Stimulated activated CD4-positive, alpha-beta T cell treated with anti-CD3 and anti-CD28 coated beads, Interleukin-1b, Interleukin-23, amount 100 ng/mL, for 48 hours (primary cell): Measurements from ENCODE around the gene ZBTB4.
A peak's percentile ranks its signal among the peaks of the same experiment; 100 is the strongest.

Experiments
- DNase-seq: peaks from one replicate; pipeline ENCODE4 v3.0.0-alpha.2; 2020

ZBTB4 gene, protein sequence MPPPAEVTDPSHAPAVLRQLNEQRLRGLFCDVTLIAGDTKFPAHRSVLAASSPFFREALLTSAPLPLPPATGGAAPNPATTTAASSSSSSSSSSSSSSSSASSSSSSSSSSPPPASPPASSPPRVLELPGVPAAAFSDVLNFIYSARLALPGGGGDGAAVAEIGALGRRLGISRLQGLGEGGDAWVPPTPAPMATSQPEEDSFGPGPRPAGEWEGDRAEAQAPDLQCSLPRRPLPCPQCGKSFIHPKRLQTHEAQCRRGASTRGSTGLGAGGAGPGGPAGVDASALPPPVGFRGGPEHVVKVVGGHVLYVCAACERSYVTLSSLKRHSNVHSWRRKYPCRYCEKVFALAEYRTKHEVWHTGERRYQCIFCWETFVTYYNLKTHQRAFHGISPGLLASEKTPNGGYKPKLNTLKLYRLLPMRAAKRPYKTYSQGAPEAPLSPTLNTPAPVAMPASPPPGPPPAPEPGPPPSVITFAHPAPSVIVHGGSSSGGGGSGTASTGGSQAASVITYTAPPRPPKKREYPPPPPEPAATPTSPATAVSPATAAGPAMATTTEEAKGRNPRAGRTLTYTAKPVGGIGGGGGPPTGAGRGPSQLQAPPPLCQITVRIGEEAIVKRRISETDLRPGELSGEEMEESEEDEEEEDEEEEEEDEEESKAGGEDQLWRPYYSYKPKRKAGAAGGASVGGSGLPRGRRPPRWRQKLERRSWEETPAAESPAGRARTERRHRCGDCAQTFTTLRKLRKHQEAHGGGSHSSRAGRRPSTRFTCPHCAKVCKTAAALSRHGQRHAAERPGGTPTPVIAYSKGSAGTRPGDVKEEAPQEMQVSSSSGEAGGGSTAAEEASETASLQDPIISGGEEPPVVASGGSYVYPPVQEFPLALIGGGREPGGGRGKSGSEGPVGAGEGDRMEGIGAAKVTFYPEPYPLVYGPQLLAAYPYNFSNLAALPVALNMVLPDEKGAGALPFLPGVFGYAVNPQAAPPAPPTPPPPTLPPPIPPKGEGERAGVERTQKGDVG

DNA sequence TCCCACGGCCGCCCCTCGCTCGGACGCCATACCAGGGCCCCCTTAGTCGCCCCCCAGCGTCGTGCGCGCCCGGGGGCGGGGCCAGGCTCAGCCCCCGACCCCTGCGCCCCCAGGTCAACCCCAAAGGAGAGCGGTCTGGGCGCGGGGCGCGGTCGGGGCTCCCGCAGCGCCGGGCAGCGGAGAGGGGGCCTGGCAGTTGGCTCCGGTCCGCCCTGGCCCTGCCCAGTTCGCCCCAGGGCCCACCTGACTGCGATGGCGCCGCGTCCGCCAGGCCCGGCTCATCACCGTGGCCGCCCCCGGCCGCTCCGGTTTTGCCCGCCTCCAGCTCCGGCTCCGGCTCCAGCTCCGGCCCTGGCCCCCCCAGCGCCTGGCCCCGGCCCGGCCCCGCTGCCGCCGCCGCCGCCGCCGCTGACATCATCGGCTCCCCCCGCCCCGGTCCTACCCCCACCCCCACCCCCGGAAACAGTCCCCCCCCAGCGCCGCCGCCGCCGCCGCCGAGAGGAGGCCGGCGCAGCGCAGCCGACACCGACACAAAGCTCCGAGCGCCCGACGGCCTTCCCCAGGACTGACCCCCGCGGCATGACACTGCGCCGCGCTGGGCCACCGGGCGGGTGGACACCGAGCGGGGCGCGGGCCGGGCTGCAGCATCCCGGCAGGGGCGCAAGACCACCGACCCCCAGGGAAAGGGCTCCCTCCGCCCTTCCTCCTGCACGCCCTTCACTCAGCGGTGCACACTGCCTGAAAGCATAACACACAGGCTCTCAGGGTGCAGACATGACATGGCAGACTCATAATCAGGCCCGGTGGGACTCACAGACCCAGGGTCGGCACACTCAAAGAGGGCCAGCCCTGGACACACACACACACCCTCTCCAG, at the start of gene ZBTB4:
ZBTB4 (minus strand) TSS at position 419 of the 876 bp plus-strand sequence. CDS start 12,830 bp downstream, outside the sequence.
- DNase-seq: peak; percentile 34

DNA sequence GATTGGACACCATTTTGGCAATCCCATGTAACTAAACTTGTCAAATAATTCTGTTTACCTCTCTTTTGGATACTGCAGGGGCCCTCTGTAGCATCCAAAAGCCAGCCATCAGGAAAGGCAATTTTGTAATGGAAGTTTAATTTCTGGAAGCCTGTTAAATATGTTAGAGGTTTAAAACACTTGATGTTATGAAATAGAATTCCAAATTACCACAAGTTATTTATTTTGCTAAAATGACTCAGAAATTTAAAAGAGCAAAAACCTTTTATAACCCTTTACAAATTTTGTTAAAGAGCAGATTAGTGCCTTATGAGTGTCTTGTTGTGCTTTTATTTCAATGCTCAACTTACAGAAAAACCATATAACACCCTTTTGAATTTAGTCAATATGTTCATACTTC, 49.4 kb upstream of the ZBTB4 start:
- no peak for DNase-seq

DNA sequence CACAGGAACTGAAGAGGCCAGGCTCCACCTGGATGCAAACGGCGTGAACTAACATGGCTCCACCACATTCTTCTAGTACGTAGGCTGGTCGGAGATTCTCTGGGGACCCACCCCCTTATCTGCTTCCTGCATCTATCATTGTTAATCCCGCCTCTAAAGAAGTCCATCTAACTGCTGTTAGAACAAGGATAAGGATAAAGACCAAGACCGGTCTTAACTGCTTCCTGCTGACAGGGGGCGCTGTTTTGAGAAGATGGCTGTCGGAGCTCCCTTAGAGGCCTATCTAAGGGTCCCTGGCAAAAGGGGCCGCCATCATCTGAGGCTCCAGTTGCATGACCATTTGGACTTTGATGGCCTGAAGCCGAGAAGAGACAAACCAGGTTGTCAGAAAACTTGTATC, 43.6 kb upstream of the ZBTB4 start:
- DNase-seq: peak; percentile 52

DNA sequence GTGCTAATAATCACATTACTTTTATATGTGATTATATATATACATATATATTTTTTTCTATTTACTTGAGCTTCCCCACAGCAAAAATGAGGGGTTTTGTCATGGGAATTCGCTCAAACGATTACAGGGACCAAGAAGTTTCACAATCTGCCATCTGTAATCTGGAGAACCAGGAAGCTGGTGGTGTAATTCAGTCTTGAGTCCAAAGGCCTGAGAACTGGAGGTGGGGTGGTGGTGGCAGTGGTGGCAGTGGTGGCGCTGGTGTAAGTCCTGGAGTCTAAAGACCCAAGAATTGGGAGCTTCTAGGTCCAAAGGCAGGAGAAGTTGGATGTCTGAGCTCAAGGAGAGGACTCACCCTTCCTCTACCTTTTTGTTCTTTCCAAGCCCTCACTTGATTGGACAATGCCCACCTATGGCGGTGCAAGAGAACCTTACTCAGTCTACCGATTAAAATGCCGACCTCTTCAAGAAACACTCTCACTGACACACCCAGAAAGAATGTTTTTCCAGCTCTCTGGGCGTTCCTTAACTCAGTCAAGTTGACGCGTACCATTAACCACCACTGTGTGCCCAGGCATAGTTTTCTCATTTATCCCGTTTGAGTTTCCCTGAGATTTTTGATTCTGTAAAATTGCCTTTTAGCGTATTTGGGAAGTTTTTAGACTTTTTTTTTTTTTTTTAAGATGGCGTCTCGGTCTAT, 36.6 kb upstream of the ZBTB4 start:
- no peak for DNase-seq

DNA sequence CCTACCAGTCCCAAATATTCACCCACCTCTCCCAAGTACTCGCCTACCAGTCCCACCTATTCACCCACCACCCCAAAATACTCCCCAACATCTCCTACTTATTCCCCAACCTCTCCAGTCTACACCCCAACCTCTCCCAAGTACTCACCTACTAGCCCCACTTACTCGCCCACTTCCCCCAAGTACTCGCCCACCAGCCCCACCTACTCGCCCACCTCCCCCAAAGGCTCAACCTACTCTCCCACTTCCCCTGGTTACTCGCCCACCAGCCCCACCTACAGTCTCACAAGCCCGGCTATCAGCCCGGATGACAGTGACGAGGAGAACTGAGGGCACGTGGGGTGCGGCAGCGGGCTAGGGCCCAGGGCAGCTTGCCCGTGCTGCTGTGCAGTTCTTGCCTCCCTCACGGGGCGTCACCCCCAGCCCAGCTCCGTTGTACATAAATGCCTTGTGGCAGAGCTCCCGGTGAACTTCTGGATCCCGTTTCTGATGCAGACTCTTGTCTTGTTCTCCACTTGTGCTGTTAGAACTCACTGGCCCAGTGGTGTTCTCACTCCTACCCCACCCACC, 34.5 kb upstream of the ZBTB4 start:
- DNase-seq: no peak

DNA sequence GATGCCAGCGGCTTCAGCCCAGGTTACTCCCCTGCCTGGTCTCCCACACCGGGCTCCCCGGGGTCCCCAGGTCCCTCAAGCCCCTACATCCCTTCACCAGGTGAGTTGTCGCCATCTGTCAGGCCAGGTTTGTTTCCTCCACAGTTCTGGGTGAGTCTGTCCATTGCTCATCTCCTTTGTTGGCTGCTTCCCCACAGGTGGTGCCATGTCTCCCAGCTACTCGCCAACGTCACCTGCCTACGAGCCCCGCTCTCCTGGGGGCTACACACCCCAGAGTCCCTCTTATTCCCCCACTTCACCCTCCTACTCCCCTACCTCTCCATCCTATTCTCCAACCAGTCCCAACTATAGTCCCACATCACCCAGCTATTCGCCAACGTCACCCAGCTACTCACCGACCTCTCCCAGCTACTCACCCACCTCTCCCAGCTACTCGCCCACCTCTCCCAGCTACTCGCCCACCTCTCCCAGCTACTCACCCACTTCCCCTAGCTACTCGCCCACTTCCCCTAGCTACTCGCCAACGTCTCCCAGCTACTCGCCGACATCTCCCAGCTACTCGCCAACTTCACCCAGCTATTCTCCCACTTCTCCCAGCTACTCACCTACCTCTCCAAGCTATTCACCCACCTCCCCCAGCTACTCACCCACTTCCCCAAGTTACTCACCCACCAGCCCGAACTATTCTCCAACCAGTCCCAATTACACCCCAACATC, 33.6 kb upstream of the ZBTB4 start:
- DNase-seq: no peak

DNA sequence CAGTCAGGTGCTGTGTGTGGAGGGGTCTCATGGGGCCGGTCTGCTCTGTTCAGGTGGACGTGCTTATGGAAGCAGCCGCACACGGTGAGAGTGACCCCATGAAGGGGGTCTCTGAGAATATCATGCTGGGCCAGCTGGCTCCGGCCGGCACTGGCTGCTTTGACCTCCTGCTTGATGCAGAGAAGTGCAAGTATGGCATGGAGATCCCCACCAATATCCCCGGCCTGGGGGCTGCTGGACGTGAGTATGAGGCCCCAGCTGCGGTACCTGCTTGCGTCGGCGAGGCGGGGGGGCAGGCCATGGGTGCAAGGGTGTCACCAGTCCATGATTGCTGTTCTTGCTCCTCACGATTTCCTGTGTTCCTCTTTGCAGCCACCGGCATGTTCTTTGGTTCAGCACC, 32.7 kb upstream of the ZBTB4 start:
- DNase-seq: no peak

DNA sequence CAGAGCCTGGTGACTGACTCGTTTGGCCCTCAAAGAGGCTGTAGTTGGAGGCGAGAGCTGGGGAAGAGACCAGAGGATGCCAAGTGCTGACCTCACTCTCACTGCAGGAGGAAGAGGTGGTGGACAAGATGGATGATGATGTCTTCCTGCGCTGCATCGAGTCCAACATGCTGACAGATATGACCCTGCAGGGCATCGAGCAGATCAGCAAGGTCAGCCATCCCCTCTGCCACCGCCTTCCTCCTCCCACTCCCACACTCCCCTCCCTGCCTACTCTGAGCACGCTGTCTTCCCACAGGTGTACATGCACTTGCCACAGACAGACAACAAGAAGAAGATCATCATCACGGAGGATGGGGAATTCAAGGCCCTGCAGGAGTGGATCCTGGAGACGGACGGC, 31.7 kb upstream of the ZBTB4 start:
- no peak for DNase-seq

DNA sequence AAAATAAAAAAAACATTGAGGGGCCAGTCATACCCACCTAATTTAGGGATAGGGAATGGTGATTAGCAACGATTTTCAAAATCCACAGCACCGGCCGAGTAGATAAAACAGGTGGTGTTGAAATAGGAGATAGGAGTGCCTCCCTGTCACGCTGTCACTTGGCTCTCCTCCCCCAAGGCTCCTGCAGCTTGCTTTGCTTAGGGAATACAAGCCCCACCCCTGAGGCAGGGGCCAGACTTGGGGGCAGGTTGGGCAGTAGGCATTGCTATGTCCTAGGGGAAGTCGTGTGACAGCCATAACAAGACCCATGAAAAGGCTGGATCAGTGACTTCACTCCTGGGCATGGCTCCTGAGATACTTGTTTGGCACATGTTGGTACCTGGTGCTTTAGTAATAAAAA, 30.5 kb upstream of the ZBTB4 start:
- no peak for DNase-seq

DNA sequence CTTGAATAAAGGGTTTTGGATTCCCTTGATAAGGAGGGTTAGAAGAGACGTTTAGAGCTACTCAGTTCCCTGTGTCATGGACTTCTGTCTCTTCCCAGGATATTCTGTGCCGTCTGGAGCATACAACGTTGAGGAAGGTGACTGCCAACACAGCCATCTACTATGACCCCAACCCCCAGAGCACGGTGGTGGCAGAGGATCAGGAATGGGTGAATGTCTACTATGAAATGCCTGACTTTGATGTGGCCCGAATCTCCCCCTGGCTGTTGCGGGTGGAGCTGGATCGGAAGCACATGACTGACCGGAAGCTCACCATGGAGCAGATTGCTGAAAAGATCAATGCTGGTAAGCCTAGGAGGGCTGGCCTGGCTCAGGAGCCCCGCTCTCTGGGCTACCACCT, 29.4 kb upstream of the ZBTB4 start:
- DNase-seq: no peak

DNA sequence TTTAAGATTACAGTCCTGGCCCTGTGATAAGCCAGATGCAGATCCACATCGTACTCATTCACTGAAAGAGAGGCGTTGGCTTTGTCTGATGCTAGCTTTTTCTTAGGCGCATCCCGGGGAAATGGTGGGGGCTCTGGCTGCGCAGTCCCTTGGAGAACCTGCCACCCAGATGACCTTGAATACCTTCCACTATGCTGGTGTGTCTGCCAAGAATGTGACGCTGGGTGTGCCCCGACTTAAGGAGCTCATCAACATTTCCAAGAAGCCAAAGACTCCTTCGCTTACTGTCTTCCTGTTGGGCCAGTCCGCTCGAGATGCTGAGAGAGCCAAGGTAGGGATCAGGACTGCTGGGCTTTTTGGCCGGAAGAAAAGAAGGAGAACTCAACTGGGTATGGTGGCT, 28.7 kb upstream of the ZBTB4 start:
- no peak for DNase-seq

DNA sequence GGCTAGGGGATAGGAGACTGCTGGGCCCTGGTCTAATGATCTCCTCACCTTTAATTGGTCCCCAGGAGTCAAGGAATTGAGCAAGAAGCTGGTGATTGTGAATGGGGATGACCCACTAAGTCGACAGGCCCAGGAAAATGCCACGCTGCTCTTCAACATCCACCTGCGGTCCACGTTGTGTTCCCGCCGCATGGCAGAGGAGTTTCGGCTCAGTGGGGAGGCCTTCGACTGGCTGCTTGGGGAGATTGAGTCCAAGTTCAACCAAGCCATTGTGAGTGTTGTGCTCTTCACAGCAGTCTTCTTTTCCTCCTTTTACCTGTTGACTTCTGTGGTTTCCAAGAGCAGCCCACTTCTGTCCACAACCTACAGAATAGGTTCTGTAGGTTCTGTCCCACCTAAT, 24.1 kb upstream of the ZBTB4 start:
- no peak for DNase-seq

DNA sequence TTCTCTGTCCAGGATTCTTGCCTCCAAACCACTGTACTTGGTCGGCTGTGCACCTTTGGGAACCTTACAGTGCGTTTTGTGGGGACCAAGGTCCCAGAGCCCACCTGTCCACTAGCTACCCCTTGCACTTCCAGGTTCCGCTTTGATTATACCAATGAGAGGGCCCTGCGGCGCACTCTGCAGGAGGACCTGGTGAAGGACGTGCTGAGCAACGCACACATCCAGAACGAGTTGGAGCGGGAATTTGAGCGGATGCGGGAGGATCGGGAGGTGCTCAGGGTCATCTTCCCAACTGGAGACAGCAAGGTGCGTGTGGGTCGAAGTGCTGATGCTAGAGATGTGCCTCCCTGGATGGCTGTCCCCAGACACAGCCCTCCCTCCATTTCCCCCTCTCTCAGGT, 23.6 kb upstream of the ZBTB4 start:
- no peak for DNase-seq

DNA sequence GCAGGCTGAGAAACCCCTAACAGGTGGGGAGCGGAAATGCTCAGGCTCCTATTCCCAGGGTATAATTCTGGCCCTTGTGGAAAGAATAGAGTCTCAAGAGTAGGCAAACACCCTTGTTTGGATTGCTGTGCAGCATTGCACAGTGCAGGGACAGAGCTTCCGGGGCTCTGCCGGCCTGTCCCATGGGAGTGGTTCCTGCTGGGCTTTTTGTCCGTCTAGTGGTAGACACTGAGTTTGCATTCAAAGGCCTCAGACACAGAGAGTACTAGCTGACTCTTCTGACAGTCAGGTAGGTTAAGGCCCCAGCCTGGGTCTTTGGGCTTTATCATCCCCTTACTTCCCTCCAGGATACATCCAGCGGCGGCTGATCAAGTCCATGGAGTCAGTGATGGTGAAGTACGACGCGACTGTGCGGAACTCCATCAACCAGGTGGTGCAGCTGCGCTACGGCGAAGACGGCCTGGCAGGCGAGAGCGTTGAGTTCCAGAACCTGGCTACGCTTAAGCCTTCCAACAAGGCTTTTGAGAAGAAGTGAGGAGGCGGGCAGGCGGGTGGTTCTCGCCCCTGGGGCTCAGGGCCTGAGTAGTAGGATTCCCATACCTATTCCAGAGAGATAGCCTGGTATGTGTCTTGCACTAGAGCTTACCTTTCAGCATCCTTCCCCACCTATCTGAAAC, 22.9 kb upstream of the ZBTB4 start:
- no peak for DNase-seq

DNA sequence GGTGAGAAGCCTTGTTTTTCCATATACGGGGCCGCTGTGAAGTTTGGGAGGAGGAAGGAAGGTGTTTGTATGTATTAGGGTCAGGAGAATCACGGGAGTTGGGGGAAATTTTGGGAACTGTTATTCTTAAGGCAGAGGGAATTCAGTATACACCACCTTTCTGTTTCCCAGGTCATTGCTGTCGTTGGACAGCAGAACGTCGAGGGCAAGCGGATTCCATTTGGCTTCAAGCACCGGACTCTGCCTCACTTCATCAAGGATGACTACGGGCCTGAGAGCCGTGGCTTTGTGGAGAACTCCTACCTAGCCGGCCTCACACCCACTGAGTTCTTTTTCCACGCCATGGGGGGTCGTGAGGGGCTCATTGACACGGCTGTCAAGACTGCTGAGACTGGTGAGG, 22.3 kb upstream of the ZBTB4 start:
- no peak for DNase-seq

DNA sequence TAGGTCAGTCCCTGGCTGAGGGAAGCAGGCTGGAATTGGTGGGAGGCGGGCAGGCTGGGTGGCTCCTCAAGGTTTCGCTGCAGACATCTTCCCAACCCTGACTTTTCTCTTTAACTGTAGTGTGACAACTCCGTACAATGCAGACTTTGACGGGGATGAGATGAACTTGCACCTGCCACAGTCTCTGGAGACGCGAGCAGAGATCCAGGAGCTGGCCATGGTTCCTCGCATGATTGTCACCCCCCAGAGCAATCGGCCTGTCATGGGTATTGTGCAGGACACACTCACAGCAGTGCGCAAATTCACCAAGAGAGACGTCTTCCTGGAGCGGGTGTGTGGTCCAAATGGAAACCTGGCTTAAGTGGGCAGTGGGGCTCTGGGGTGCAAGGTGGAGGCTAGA, 19.7 kb upstream of the ZBTB4 start:
- DNase-seq: no peak

DNA sequence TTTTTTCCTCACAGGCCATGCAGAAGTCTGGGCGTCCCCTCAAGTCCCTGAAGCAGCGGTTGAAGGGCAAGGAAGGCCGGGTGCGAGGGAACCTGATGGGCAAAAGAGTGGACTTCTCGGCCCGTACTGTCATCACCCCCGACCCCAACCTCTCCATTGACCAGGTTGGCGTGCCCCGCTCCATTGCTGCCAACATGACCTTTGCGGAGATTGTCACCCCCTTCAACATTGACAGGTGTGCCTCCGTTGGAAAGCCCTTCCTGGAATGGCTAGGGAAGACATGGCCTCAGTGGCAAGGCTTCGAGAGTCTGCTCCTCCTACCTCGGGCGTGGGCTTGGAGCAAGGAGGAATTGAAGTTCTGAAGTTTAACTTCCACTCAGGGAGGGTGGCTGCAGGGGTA, 18.2 kb upstream of the ZBTB4 start:
- no peak for DNase-seq

DNA sequence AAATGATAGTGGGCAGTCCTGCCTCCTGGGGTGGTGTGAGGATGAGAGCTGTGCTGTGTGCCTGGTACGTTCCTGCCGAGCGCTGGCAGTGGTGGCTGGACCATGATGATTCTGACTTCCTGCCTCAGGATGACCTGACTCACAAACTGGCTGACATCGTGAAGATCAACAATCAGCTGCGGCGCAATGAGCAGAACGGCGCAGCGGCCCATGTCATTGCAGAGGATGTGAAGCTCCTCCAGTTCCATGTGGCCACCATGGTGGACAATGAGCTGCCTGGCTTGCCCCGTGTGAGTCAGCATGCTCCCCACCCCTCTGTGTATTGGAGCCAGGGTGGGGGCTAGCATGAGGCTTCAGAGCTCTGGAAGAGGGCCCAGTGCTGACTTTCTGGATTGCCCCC, 17.8 kb upstream of the ZBTB4 start:
- DNase-seq: no peak

DNA sequence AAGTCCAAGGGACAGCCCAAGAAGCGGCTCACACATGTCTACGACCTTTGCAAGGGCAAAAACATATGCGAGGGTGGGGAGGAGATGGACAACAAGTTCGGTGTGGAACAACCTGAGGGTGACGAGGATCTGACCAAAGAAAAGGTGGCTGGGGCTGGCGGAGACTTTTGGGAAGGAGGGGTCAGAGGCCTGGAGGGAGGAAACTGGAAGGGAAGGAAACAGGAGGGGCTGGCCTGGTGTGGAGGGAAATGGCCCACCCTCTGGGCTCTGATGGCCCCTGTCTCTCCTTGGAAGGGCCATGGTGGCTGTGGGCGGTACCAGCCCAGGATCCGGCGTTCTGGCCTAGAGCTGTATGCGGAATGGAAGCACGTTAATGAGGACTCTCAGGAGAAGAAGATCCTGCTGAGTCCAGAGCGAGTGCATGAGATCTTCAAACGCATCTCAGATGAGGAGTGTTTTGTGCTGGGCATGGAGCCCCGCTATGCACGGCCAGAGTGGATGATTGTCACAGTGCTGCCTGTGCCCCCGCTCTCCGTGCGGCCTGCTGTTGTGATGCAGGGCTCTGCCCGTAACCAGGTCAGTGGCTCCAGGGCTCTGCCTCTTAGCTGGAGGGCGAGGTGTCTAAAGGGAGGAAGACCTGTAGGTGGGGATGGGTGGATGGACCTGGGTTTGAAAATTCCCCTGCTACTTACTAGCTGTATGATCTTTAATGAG, 17.2 kb upstream of the ZBTB4 start:
- DNase-seq: no peak

DNA sequence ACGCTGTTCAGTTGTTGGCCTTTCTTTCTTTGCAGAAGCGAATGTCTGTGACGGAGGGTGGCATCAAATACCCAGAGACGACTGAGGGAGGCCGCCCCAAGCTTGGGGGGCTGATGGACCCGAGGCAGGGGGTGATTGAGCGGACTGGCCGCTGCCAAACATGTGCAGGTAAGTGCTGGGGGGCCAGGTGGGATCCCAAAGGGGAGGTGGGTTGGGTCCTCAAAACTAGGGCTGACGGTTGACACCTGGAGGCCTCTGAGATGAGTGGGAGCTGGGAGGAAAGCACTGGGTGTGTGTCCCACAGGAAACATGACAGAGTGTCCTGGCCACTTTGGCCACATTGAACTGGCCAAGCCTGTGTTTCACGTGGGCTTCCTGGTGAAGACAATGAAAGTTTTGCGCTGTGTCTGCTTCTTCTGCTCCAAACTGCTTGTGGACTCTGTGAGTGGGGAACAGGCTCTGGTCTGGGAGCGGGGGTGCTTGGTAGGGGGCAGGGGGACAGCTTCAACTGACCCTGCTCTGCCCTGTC, 16.5 kb upstream of the ZBTB4 start:
- no peak for DNase-seq
